ENCODE measurements around the gene APOA5. TPM values are rescaled to one million over a fixed set of nuclear protein-coding genes. Genes with fewer than 3 reads are reported as not detected.
A peak's percentile ranks its signal among the peaks of the same experiment; 100 is the strongest.

Gene APOA5
- total and polyA plus RNA-seq, 9 donors = 0.35 to 0.43 TPM; not detected in 7

DNA sequence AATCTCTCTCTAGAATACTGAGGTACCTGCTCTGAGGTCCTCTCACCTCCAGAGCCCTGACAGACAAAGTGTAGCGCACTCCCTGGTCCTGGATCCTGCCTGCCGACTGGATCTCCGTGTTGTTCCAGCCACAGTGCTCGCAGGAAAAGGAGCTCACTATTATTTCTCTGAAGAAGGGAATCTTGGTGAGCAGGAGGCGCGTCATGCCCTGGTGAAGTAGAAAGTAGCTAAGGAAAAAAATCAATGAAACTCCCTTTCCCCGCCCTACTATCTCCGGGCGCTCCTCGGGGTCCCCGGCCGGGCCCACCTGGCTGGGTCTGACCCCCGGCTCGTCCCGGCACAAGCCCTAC is 4.3 kb downstream of the APOA5 start:
- intact Hi-C loops (cut with DNase I) = no loop called here
- Histone ChIP-seq H3K36me3 (no peaks in the 10 kb centered on the region), H3K27me3 (no peaks in the 10 kb centered on the region), H3K4me1 (ENCODE audit: insufficient read depth) (peaks cover 9% of the 10 kb centered on the region), H3K27ac (peak overlapping the region; percentile 27 to 41), H3K4me3 (peak overlapping the region; percentile 82), H3K9me3 (no peaks in the 10 kb centered on the region)
- TF ChIP-seq EP300 (IDR thresholded peaks at IDR 0.05) (no peak), POLR2A (IDR thresholded peaks at IDR 0.05) (no peak)
- TF ChIP-seq, protein P1, sequence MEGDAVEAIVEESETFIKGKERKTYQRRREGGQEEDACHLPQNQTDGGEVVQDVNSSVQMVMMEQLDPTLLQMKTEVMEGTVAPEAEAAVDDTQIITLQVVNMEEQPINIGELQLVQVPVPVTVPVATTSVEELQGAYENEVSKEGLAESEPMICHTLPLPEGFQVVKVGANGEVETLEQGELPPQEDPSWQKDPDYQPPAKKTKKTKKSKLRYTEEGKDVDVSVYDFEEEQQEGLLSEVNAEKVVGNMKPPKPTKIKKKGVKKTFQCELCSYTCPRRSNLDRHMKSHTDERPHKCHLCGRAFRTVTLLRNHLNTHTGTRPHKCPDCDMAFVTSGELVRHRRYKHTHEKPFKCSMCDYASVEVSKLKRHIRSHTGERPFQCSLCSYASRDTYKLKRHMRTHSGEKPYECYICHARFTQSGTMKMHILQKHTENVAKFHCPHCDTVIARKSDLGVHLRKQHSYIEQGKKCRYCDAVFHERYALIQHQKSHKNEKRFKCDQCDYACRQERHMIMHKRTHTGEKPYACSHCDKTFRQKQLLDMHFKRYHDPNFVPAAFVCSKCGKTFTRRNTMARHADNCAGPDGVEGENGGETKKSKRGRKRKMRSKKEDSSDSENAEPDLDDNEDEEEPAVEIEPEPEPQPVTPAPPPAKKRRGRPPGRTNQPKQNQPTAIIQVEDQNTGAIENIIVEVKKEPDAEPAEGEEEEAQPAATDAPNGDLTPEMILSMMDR (IDR thresholded peaks at IDR 0.05) = no peak
- WGBS, 3 donors = 0 to 1% (median 1%) methylated on average over 15 of the region's 15 CpGs
- DNase-seq = no peak

DNA sequence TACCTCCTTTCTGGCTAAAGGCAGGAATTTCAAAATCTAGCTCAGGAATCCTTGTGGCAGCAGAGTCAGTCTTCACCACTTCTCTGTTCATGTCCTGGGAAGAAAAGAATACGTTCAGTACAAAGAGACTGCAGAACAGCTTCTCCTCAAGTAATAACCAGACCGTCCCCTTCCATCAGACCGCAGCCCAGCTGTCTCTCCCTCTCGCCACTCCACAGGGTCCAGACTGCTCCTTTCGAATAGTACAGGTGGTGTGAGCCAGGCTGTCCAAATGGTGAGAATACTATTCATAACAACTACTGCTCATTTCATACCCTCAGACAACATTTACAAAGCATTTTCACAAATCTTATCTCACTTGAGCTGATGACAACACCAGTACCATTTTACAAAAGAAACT is 4.7 kb downstream of the APOA5 start:
- TF ChIP-seq, protein P1 (IDR thresholded peaks at IDR 0.05) = no peak
- TF ChIP-seq EP300 (IDR thresholded peaks at IDR 0.05) (no peak), POLR2A (IDR thresholded peaks at IDR 0.05) (no peak)
- WGBS, 3 donors = 29 to 51% (median 32%) methylated on average over 5 of the region's 5 CpGs
- H3K9me3 ChIP-seq = no peaks in the 10 kb centered on the region
- H3K36me3 ChIP-seq = no peaks in the 10 kb centered on the region
- peaks cover 9% of the 10 kb centered on the region for H3K4me1 ChIP-seq (ENCODE audit: insufficient read depth)
- H3K27ac ChIP-seq = no peak overlapping the region
- H3K4me3 ChIP-seq = peak overlapping the region; percentile 82
- DNase-seq = no peak
- no peaks in the 10 kb centered on the region for H3K27me3 ChIP-seq
- intact Hi-C loops (cut with DNase I) = no loop called here

DNA sequence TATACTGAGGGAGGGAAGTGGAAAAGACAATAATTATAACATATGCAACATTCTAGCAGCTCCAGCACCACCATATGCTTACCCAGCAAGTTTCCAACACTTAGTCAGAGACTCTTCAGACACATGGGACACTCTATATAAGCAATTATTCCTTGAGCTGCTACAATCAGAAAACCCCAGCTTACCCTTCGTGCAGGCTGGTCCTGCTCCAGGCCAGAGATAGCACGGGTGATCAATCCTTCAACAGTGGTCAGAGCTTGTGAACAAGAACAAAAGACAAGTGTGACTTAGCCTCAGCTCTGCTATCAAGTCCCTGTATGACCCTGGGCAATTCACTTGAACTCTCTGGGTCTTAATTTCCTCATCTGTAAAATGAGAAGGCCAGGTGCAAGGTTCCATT is 5.4 kb downstream of the APOA5 start:
- Histone ChIP-seq H3K9me3 (no peaks in the 10 kb centered on the region), H3K4me3 (no peak overlapping the region), H3K36me3 (no peaks in the 10 kb centered on the region), H3K27me3 (no peaks in the 10 kb centered on the region), H3K27ac (no peak overlapping the region), H3K4me1 (ENCODE audit: insufficient read depth) (peaks cover 5% of the 10 kb centered on the region)
- DNase-seq = no peak
- 80 to 86% (median 84%) methylated on average over 2 of the region's 2 CpGs for WGBS, 3 donors
- TF ChIP-seq POLR2A (IDR thresholded peaks at IDR 0.05) (no peak), EP300 (IDR thresholded peaks at IDR 0.05) (no peak)
- TF ChIP-seq, protein P1 (IDR thresholded peaks at IDR 0.05) = no peak
- intact Hi-C loops (cut with DNase I) = no loop called here

DNA sequence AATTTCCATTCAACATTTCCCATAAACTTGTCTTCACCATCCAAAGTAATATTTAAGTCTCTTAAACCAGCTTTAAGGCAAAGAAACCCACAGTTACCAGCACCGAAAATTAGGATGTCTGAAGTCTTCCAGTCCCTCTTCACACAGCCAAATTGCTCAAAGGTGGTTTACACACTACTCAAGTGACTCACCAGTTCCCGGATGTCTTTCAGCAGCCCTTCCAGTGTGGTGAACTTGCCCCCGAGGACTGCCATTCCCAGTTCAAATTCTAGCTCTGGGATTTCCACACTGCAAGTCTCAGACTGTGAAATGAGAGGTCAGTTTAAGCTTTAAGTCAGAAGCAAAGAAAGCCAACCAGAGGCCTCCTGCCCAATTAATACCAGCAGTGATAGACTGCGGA is 9.0 kb downstream of the APOA5 start:
- Histone ChIP-seq H3K27me3 (no peaks in the 10 kb centered on the region), H3K36me3 (no peaks in the 10 kb centered on the region), H3K27ac (no peak overlapping the region), H3K4me1 (ENCODE audit: insufficient read depth) (peaks cover 3% of the 10 kb centered on the region), H3K4me3 (no peak overlapping the region), H3K9me3 (no peaks in the 10 kb centered on the region)
- DNase-seq = no peak
- TF ChIP-seq POLR2A (IDR thresholded peaks at IDR 0.05) = no peak
- TF ChIP-seq, protein P1 (IDR thresholded peaks at IDR 0.05) = no peak
- no peak for TF ChIP-seq EP300 (IDR thresholded peaks at IDR 0.05)
- WGBS, 3 donors = 87 to 93% (median 89%) methylated on average over 4 of the region's 4 CpGs
- intact Hi-C loops (cut with DNase I) = no loop called here

DNA sequence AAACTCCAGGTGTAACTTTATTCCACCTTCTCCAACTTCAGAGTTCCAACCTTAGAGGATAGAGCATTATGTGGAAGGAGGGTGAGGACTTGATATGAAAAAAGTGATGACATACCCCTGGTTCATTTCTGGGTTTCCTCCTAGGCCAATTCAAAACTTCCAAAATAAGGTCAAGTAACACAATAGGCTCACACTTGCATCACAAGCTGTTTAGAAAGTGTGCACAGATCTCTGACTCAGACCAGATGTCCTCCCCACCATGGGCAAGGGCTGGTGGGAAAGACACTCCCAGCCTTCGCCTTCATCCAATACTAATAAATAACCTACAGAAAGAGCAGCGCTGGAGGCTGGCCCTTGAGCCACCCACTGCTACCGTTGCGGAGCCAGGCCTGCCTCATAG is 13.1 kb downstream of the APOA5 start:
- no peaks in the 10 kb centered on the region for H3K27me3 ChIP-seq
- TF ChIP-seq POLR2A (IDR thresholded peaks at IDR 0.05) = no peak
- TF ChIP-seq EP300 (IDR thresholded peaks at IDR 0.05) = no peak
- TF ChIP-seq, protein P1 (IDR thresholded peaks at IDR 0.05) = no peak
- H3K4me3 ChIP-seq = no peak overlapping the region
- H3K9me3 ChIP-seq = no peaks in the 10 kb centered on the region
- H3K4me1 ChIP-seq (ENCODE audit: insufficient read depth) = no peaks in the 10 kb centered on the region
- 89 to 96% (median 92%) methylated on average over 4 of the region's 4 CpGs for WGBS, 3 donors
- no peak for DNase-seq
- no peak overlapping the region for H3K27ac ChIP-seq
- H3K36me3 ChIP-seq = no peaks in the 10 kb centered on the region
- intact Hi-C loops (cut with DNase I) = no loop called here
